RKO (cell line): Measurements from ENCODE around the gene KCNIP1.

Experiments used
- DNase-seq: peaks from one replicate; pipeline ENCODE4 v3.0.0-alpha.2; 2016; ENCODE audit warnings: low spot score

KCNIP1 gene

DNA sequence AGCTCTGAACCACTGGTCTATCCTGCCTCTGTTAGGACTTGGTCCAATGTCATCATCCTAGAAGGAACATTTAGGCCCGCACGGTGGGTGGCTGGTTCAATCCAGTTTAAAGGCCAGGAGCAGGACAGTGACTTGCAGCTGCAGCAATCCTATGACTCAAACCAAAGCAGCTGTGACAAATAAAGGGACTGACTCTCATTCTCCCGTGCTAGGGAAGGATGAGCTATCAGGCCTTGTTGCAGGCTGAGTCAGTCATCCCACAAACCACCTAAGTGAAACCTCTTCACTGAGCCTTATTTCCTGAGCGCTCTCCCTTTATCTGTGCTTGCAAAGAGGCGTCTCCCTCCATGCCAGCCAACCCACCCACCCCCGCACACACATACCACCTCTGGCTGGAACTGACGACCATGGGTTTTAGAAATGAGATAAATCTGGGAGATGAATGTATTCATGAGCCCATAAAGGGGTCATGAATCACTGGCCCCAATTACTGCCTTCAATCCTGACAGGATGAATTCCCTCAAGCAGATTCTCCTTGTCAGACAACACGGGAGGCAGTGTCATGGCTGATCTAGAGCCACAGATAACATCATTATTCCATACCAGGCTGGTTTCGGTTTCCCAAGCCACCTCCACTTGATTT lies 93.4 kb downstream of the KCNIP1 start:
- DNase-seq: peak; percentile 69

DNA sequence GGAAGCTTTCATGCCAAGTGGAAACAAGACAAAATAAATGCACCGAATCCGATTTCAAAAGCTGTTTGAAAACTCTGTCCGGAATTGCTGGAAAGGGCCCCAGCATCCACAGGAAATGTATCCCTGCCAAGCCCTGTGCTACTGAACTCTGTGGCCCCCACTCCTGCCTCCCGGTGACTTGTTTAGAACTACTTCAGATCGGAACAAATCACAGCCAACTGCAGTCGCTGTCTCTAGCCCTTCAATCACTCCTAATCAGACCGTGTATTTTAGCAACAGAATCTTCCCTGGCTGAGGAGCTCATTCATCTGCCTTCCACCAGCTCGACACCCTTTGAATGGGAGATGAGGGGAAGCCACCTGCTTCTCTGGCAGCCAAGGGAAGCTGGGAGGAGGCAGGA lies 94.1 kb downstream of the KCNIP1 start:
- DNase-seq: no peak

DNA sequence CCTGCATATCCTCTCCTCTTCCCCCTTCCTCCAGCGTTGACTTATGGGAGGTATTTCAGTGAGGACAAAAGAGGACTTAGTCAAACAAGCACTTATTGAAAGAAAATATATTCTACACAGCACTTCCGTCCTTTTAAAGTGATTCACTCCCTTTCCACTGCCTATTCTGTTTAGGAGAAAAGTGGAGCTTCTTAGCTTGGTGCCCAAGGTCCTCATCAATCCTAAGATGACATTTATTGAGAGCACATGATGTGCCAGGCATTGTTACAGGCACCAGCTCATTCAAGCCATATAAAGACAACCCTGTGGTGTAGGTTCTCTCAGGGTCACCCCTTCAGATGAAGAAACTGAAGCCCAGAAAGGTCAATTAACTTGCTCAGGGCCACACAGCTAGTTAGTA lies 95.9 kb downstream of the KCNIP1 start:
- no peak for DNase-seq

DNA sequence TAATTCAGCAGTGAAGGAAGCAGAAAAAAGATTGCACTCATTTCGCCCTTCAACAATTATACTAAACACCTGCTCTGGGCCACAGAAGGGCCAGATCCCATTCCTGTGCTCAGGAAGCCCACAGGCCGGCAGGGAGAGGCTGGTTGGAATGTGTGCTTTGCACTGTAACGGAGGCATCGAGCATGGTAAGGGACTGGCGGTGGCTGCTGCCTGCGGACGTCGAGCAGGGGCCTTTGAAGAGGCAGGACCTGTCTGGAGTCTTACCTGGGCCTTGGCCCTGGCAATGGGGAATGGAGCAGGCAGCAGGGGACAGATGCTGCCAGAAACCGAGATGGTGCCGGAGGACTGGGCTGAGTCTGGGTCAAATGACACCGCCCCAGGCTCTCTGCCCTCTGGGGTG lies 97.8 kb downstream of the KCNIP1 start:
- no peak for DNase-seq

DNA sequence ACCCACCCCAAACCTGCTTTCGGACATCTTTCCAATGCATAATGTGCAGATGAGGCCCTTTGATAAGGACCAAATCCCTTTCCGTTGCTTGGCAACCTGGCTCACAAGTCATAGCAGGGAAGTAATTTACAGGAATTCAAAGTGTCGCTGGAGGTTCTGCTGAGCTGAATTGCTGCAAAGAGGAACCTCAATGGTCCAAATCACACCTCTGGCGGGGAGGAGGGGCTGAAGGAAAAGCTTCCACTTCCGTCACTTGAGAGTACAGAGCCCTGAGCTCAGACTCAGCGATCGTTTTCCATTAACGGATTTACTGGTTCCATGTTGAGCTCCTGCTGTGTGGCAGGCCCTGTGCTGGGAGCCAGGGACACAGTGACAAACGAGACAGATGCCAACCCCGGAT lies 99.3 kb downstream of the KCNIP1 start:
- DNase-seq: no peak

DNA sequence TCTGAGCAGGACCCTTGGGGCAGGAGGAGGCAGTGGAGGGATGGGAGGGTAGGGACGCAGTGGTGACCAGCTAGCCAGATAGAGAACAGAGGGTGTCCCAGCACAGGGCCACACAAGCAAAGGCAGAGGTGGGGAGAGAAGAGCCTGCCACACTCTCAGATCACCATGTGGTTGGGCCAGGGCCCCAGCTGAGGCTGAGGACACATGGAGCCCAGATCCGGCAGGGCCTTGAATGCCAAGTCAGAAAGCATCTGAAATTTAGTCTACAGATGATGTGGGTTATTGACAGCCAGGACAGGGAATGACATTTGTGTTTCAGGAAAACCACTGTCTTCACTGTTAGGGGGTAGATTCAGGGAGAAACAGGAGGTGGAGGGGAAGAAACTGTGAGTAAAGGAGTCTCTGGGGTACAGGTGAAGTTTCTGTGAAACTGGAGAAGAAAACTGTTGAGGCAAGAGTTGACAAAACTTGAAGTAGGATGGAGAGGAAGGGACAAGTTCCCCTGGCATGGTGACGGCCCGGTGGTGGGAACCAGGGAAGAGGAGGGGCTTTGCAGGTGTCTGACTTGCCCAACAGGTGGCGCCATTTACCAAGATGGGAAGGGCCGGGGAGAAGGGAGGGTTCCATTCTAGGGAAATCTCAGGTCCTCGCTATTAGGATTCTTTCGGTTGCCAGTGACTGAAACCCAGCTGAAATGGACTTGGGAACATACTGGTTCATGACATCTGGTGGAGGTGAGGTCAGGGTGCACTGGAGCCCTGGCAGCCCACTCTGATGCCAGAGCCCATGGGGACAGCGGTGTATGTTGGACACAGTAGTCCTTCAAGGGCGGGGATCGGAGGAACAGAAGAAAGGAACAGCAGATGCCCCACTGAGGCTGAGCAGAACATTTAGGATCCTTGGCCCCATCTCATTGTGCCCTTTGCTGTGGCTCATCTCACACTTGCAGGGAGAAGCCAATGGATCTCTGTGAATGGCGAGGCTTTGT lies 100.1 kb downstream of the KCNIP1 start:
- peak; percentile 46 for DNase-seq

DNA sequence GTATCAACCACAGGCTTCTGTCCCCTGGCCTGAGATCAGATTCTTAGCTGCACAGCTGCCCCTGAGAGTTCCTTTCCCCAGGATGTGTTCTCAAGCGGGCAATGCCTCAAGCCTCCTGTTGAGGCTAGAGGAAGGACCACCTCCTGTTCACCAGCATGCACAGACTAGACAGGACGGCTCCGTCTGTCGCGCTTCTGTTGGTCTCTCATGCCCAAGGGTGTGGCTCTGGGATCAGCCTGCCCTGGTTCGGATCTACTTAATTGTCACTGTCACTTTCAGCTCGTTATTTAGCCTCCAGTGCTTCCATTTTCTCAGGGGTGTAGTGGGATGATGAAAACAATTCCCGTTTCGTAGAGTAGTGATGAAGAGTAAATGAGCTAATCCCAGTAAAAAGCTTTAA lies 103.1 kb downstream of the KCNIP1 start:
- no peak for DNase-seq

DNA sequence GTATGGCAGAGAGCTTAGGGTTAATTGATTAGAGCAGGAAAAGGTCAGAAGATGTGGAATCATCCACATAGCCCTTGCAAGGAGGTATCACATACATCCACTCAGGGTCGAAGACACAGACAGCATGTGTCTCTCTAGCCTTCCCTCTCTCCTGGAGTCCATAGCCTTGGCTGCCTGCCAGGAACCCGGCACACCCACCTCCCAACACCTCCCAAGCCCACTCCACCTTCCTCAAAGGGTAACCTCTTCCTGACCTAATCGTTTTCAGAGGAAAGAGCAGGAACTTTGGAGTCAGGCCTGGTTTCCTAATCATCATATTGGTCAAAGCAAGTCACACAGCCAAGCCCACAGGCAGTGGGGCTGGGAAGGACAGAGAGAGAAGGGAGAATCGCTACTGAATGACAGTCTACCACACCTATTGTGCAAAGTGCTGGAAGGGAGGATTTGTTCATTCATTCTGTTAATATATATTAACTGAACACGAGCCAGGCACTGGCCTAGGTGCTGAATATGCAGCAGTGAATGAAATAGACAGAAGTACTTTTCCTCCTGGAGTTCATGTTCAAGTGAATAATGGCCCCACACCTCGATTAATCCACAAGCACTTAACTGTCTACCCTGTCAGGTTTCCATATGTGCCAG lies 107.8 kb downstream of the KCNIP1 start:
- no peak for DNase-seq

DNA sequence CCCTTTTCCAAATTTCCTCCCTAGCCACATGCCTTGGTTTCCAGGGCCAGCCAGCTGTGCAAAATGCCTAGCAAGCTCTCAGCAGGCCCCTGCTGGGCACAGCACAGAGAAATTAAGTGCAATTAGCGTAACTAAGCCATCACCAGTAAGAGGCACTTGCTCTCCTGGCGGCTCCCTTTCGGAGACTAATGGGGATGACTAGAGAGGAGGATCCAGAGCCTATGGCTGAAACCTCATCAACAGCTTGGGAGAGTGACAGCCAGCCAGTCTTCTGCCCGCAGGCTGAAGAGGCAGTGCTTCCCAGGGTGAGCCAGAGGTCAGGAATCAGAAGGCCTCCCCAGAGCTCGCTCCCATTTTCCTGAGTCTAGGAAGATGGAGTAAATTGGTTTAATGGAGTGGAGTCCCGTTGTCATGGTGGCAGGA lies 108.4 kb downstream of the KCNIP1 start:
- DNase-seq: no peak

DNA sequence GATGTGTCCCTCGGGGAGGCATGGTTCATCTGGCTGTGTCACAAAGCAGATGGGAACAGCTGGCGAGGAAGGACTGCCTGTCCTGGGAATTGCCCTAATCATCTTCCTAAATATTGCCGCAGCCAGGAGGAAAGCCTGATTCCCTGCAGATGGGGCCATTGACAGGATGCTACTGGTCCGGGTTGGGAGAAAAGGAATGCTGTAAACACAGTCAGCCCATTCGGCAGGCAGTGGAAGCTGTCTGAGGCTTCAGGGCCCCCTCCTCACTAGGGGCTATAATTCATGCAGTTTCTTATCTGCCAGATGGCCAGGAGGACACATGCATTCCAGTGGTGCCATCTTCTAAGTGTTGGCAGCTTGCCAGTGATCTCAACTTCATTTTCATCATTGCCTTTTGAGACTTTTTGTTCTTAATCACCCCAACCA lies 110.3 kb downstream of the KCNIP1 start:
- no peak for DNase-seq

DNA sequence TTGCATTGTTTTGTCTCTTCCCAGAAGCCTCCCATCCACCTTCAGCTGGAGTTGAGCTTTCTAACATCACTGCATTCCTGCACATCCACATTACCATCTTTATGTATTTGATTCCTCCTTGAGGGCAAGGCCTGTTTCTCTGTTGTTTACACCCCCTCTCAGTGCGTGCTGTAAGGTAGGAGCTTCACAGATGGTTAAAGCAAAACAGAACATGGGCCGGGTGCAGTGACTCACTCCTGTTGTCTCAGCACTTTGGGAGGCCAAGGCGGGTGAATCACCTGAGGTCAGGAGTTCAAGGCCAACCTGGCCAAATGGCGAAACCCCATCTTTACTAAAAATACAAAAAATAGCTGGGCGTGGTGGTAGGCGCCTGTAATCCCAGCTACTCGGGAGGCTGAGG lies 110.9 kb downstream of the KCNIP1 start:
- peak; percentile 44 for DNase-seq

DNA sequence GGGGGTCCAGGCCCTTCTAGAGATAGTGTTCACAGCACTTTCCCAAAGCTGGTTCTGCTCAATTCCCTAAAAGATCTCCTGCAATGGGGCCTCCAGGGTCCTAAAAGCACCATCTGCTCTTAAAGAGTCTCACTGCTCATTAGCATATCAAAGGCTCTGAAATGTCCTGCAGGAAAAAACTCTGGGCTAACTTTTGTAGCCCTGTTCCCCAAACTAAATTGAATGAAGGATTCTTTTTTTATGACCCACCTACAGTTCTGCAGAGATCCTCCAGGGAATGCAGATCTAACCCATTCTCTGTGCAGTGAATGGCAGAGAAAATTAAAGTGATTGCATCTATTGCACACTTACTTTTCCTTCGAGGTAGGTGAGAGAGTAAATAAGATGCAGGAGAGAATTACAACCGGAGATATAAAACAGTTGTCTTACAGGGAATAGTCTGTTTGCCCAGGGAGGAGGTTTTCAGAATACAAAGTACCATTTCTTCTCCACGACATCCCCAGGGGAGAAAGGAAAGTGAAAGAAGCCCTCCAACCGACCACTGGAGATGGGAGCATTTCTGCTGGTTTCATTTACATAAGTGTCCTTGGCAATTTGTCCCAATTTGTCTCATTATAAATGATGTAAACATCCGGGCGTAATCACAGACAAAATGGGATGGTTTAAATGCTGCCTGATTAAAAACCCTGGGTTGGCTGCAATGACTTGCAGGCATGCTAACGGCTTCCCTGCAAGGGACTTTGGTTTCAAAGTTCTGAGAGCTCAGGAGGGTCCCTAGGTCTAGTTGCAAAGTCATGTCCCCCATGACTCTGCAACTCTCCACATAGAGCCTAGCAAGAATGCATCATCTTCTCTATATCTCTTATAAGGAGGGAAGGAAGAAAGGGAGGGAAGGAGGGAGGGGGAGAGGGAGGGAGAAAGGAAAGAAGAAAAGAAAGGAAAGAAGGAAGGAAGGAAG lies 114.0 kb downstream of the KCNIP1 start:
- no peak for DNase-seq

DNA sequence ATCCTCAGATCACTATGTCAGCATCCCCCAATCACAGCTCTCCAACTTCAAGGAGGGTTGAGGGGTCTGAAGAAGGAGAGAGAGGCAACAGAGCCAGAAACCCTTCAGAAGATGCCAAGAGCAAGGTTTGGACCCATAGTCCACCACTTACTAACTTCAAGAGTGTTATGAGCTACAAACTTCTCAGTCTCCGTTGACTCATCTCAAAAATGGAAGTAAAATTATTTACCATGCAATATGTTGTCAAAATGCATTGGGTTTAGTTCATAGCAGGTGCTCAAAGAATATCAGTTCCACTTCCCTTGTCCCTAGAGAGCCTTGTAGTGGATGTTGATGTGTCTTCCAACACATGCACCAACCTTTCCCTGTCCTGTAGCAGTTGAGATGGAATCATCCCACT lies 116.0 kb downstream of the KCNIP1 start:
- DNase-seq: no peak

DNA sequence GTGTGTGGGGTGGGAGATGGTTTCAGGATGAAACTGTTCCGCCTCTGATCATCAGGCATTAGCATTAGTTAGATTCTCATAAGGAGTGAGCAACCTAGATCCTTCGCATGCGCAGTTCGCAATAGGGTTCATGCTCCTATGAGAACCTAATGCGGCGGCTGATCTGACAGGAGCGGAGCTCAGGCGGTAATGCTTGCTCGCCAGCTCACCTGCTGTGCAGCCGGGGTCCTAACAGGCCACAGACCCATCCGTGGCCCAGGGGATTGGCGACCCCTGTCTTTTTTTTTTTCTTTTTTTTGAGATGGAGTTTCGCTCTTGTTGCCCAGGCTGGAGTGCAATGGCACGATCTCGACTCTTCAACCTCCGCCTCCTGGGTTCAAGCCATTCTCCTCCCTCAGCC lies 119.1 kb downstream of the KCNIP1 start:
- no peak for DNase-seq

DNA sequence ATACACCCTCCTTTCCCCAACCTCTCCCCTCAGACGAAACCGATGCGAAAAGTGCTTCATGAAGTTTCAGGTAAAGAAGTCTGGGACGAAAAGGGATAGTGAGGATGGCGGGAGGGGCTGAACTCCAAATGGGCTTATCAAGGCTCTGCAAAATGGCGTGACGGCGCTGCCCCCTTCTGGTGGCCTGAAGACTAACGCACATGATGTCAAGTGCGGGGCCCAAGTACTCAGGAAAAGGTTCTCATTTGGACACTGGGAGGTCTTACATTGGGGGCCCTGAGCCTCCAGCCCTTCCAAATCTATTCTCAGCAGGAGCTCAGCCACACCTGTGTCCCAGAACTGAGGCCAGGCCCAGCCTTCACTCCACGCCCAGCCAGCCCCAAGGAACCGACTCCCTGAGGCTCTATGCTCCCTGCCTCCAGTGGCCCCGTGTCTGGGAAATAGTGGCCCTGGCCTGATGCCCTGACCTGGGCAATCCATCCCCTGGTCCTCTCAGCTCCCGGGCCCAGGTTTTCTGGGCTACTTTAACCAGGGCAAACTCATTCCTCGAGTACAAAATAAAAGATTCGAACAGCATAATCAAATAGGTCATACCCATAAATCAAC lies 119.9 kb downstream of the KCNIP1 start:
- DNase-seq: peak; percentile 41

DNA sequence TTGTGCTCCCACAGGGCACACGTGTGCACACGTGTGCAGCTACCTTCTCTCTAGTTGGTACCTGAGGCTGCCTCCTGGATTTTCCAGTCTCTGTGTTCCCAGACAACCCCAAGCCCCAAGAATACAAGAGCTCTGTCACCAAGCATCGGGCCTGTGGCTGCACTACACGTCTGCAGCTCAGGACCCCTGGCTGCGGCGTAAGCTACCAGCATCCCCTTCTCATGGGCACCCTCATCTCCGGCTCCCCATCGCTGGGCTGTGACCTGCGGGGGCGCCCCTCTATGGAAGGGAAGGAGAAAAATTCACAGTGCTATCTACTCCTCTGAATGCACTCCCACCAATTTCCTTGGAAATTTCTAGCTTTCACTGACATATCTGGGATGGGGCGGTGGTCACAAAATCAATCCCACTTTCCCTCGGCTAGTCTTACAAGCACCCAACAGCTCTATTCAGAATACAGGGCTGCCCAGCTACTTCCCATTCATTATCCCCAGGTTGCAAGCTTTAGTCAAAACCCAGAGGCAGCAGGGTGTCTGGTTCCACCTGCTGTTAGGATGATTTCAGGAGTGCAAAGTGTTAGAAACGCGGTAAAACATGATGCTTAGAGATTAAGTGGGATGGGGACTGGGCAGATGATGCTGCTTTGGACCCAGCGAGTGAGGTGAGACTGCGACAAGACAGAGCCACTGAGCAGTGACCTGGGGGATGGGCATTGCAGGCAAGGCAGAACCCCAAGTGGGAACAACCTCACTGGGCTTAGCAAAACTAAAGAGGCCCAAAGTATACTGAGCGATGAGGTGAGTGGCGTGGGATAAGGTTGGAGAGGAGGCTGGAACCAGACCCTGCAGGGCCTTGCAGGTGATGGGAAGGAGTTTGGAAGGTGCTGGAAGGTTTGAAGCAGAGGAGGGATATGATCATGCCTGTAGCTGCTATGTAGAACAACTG lies 121.7 kb downstream of the KCNIP1 start:
- no peak for DNase-seq

DNA sequence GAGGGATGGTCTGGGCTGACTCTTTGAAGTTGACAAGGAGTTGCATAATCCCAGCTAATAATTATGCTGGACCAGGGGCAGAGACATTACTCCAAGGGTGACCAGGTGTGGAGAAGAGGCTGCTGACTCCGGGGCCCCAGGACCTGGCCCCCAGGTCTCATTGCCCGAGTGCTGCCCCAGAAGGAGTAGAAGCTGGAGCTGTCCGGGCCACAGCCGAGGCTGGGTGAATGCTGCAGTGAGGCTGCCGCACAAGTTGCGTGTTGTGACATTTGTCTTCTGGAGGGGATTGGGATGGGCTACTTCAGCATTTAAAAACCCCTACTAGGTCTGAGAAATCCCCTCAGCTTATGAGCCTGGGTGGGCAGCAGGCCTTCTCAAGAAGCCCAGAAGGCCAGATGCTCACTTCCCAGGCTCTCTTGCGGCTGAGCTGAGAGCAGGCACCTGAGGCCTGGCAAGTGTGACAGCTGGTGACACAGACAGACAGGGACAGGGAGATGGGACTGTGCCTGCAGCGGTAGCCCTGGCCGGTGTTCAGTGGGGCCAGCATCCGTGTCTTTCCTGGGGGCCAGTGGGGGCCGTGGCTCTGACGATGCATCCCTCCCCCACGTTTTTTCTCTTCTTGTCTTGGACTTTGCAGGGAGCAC lies 122.8 kb downstream of the KCNIP1 start:
- no peak for DNase-seq

DNA sequence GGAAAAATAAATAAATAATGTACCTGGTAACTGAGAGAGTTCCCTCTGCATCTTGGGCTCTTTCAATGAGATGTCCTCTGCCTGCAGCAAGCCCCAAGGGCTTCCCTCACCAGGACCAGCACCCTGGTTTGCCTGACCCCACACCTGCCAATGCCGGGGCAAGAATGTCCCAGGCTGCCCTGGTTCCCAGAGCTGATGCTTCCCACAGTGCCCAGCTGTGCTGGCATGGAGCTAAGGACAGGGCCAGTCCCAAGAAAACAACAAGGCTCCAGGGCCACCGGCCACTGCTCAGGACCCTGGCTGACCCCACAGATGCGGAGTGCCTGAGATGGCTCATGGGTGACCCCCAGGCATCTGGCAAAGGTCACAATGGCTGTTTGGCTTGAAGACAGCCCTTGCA lies 123.5 kb downstream of the KCNIP1 start:
- DNase-seq: no peak

DNA sequence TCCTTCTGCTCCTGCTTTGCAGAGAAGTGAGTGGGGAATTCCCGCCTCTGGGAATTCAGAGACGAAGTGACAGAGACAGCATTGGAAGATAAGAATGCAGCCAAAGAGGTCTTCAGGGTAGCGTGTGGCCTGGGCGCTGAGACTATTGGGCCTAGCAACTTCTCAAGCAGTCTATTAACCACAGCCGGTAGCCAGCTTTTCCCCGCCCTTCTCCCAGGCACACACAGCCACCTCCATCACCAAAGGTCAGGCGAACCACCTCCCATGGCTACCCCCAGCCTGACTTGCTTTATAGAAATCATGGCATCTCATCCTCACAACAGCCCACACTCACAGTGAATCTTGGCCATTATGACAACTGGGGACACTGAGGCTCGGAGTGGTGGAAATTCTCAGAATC lies 124.2 kb downstream of the KCNIP1 start:
- DNase-seq: no peak
